Coronary artery (tissue), 2 donors: ENCODE data around the gene TSR2.
"Not testable (repeated sequence)": the region's sequence is repeated elsewhere in the genome, so short reads cannot be mapped to it uniquely, and the experiment has no call there.

Source experiments
- DNase-seq: peaks from one replicate; pipeline ENCODE4 v3.0.0-alpha.2; 2017; ENCODE audit warnings: low spot score
- H3K27ac ChIP-seq, 2 donors: fragments of 200-600 bp; sonication (generic); one replicate each; pipeline ENCODE4 v1.5.1; 2016 to 2019
- H3K4me3 ChIP-seq: fragments of 200-600 bp; sonication (generic); 2 replicates; pipeline ENCODE4 v1.5.1; 2016; ENCODE audit warnings: mild to moderate bottlenecking, moderate library complexity
- CTCF ChIP-seq: fragments of 200-600 bp; sonication (generic); IDR thresholded peaks from one replicate; pipeline ENCODE4 v1.5.1; 2019; ENCODE audit warnings: antibody characterized with exemption

Gene TSR2

GRCh38 chrX:54470054-54470760 lies 30.0 kb downstream of the TSR2 start:
- DNase-seq, result no peak
- H3K4me3 ChIP-seq, result no peak overlapping the region
- H3K27ac ChIP-seq, result no peak overlapping the region
- TF ChIP-seq CTCF, result no peak

GRCh38 chrX:54473993-54474859 lies 34.0 kb downstream of the TSR2 start:
- DNase-seq, result no peak
- H3K4me3 ChIP-seq, result no peak overlapping the region
- TF ChIP-seq CTCF, result no peak
- H3K27ac ChIP-seq, result no peak overlapping the region

DNA sequence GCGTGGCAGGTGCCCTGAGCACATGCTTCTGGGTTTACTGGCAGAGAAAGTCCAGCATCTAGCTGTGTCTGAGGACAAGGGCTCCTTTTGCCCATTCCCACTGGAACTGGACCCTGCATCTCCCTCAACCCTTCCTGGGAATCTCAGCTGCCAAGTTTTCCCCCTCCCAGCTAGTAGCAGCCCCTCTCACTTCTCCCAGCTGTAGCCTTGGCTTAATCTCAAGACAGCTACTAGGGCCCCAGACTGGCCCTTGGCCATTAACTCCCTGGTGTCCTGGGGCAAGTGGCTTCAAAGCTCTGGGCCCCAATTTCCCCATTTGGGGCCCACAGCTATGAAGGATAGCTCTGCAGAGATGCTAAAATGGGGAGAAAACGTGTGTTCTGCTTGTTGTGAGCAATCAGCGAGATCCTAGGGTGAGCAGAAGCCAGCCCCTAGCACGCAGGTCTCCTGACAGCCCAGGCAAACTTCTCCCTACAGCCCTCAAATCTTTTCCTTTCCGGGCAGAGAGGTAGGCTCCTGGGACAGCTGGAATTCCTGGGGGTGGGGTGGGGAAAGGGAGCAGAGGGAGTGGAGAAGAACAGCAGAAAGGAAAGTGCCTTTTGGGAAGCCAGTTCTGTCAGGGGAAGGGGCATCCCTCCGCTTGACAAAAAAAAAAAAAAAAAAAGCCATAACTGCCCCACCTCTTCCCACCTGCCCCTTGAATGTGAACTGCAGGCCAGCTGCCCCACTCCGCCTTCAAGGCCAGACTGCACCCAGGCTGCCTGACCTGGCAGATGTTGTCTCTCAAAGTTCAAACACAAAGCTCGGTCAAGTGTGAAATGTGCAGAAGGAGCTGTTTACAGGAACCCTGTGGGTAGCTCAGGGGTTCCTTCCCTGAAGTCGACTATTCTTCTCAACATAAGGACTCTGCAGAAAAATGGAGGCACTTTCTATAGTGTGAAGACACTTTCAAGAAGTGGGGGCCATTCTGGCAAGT lies 39.2 kb downstream of the TSR2 start:
- Histone ChIP-seq H3K27ac (peak overlapping the region in 1 of 2 donors; percentile 3), H3K4me3 (no peak overlapping the region)
- no peak for DNase-seq
- TF ChIP-seq CTCF, result no peak

DNA sequence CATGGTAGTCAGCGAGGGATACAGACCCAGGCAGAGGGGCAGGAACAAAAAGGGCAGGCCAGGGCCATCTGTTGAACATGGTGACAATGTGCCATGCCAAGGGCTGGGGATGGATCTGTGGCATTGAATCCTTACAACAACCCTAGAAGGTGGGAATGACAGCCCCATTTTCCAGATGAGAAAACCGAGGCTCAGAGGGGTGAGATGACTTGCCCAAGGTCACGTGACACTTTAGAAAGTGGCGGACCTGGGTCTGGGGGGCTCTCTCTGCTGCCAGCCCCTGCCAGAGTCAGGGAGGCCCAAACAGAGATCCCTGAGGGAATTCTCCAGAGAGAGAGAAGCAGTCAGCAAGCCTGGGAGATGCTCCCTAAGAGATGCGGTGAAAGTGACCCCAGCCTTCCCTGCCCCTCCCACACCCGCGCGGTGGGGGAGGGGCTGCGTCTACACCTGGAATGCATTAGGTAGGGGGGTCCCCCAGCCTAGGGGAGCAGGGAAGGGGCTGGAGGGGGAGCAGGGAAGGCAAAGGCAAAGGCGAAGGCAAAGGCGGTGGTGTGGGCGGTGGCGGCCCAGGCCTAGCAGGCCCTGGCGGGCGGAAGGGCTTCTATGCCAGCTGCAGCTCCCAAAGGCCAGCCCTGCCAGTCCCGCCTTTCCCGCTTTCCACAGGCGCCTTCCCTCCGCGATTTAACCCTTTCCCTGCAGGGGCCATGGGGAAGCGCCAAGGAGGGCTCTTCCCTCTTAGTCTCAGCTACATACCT lies 42.8 kb downstream of the TSR2 start:
- peak overlapping the region; percentile 53 for H3K4me3 ChIP-seq
- H3K27ac ChIP-seq, result peak overlapping the region; percentile 57 to 64
- no peak for TF ChIP-seq CTCF
- DNase-seq, result no peak

GRCh38 chrX:54483946-54484345 lies 43.7 kb downstream of the TSR2 start:
- Histone ChIP-seq H3K27ac (peak overlapping the region; percentile 57 to 64), H3K4me3 (peak overlapping the region; percentile 53)
- DNase-seq, result no peak
- TF ChIP-seq CTCF, result no peak

DNA sequence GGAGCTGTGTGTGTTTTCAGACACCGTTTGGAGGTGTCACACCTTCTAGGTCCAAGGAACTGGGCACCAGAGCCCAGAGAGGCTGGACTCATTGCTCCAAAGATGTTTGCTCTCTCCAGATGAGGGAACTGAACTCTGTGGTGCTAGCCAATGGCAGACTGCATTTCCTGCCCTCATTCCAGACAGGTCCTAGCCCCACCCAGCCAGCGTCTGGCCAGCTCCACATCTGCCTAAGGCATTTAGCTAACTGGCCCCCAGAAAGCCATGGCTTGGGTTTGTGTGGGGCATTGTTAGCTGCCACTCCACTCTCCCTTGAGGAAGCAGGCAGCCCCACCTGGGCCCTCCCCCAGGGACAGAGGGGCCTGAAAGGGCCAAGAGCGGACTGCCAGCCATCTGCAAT lies 44.5 kb downstream of the TSR2 start:
- DNase-seq, result no peak
- TF ChIP-seq CTCF, result no peak
- Histone ChIP-seq H3K4me3 (no peak overlapping the region), H3K27ac (peak overlapping the region in 1 of 2 donors; percentile 57)

- DNase-seq, H3K4me3 ChIP-seq, H3K27ac ChIP-seq: not testable (repeated sequence)
These were observed 49.6 kb downstream of the TSR2 start for GRCh38 chrX:54489819-54490218.
